Measurements from ENCODE around the gene RNF26.
"Not testable (repeated sequence)": the region's sequence is repeated elsewhere in the genome, so short reads cannot be mapped to it uniquely, and the experiment has no call there.

The RNF26 gene

GRCh38 chr11:119373059-119373920 lies 39.0 kb downstream of the RNF26 start:
- DNase-seq = no peak

- DNase-seq = peak; percentile 57
Observed at GRCh38 chr11:119373921-119374631, 39.7 kb downstream of the RNF26 start.

- DNase-seq = no peak
Observed at GRCh38 chr11:119374632-119375336, 40.5 kb downstream of the RNF26 start.

- DNase-seq = no peak
Observed at GRCh38 chr11:119375337-119376196, 41.2 kb downstream of the RNF26 start.

GRCh38 chr11:119376197-119376847 lies 42.0 kb downstream of the RNF26 start:
- DNase-seq = peak; percentile 69

GRCh38 chr11:119377112-119377901 lies 43.0 kb downstream of the RNF26 start:
- no peak for DNase-seq

- no peak for DNase-seq
Observed at GRCh38 chr11:119377961-119378667, 43.8 kb downstream of the RNF26 start.

GRCh38 chr11:119378851-119379465 lies 44.6 kb downstream of the RNF26 start:
- no peak for DNase-seq

GRCh38 chr11:119380160-119380826 lies 46.0 kb downstream of the RNF26 start:
- no peak for DNase-seq

- no peak for DNase-seq
Observed at GRCh38 chr11:119380827-119381180, 46.5 kb downstream of the RNF26 start.

GRCh38 chr11:119381181-119381988 lies 47.1 kb downstream of the RNF26 start, which contains the start of gene USP2:
Gene USP2, minus strand, starts transcription at chr11:119381690. Its CDS starts 8,210 bp downstream, at chr11:119373480.
- peak; percentile 88 for DNase-seq

- no peak for DNase-seq
Observed at GRCh38 chr11:119382101-119382500, 47.8 kb downstream of the RNF26 start.

GRCh38 chr11:119382513-119382912 lies 48.2 kb downstream of the RNF26 start:
- DNase-seq = not testable (repeated sequence)

- DNase-seq = no peak
Observed at GRCh38 chr11:119384332-119384731, 50.0 kb downstream of the RNF26 start.
